ENCODE measurements around the gene EMD.

GRCh38 chrX:154396973-154397887, 18.1 kb downstream of the EMD start:
- TF ChIP-seq, protein P1, sequence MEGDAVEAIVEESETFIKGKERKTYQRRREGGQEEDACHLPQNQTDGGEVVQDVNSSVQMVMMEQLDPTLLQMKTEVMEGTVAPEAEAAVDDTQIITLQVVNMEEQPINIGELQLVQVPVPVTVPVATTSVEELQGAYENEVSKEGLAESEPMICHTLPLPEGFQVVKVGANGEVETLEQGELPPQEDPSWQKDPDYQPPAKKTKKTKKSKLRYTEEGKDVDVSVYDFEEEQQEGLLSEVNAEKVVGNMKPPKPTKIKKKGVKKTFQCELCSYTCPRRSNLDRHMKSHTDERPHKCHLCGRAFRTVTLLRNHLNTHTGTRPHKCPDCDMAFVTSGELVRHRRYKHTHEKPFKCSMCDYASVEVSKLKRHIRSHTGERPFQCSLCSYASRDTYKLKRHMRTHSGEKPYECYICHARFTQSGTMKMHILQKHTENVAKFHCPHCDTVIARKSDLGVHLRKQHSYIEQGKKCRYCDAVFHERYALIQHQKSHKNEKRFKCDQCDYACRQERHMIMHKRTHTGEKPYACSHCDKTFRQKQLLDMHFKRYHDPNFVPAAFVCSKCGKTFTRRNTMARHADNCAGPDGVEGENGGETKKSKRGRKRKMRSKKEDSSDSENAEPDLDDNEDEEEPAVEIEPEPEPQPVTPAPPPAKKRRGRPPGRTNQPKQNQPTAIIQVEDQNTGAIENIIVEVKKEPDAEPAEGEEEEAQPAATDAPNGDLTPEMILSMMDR (IDR thresholded peaks at IDR 0.05): no peak
- no peak for TF ChIP-seq ZFX (IDR thresholded peaks at IDR 0.05; ENCODE audit: borderline replicate concordance)
